ENCODE measurements around the gene GALNT8.

The GALNT8 gene

GRCh38 chr12:4802841-4803240 is 82.6 kb downstream of the GALNT8 start:
- DNase-seq: no peak

GRCh38 chr12:4806439-4807115 is 86.4 kb downstream of the GALNT8 start:
- peak in 1 of 5 experiments; percentile 49 for DNase-seq

- peak in 1 of 5 experiments; percentile 57 for DNase-seq
These were observed 87.0 kb downstream of the GALNT8 start for GRCh38 chr12:4807116-4807783.

- peak in 2 of 5 experiments; percentile 26 to 58 for DNase-seq
These were observed 87.6 kb downstream of the GALNT8 start for GRCh38 chr12:4807813-4808212.

- DNase-seq: peak in 3 of 5 experiments; percentile 18 to 72 (median 20)
These were observed 88.8 kb downstream of the GALNT8 start for GRCh38 chr12:4809013-4809448.

GRCh38 chr12:4809449-4810218 is 89.4 kb downstream of the GALNT8 start:
- DNase-seq: peak in 2 of 5 experiments; percentile 10 to 73

- DNase-seq: no peak
These were observed 90.0 kb downstream of the GALNT8 start for GRCh38 chr12:4810219-4810671.

- DNase-seq: no peak
These were observed 92.6 kb downstream of the GALNT8 start for GRCh38 chr12:4812624-4813327.

GRCh38 chr12:4813741-4814140 is 93.5 kb downstream of the GALNT8 start:
- DNase-seq: no peak

- DNase-seq: no peak
These were observed 94.3 kb downstream of the GALNT8 start for GRCh38 chr12:4814485-4814884.

GRCh38 chr12:4816744-4817525 is 96.7 kb downstream of the GALNT8 start:
- DNase-seq: no peak

- DNase-seq: peak in 1 of 5 experiments; percentile 47
These were observed 97.7 kb downstream of the GALNT8 start for GRCh38 chr12:4817880-4818279.

GRCh38 chr12:4819654-4820053 is 99.5 kb downstream of the GALNT8 start:
- DNase-seq: no peak

GRCh38 chr12:4820971-4821370 is 100.8 kb downstream of the GALNT8 start:
- DNase-seq: no peak
